HepG2 (cell line): ENCODE results near the gene FAM120B. TPM values are rescaled to one million over a fixed set of nuclear protein-coding genes. Genes with fewer than 3 reads are reported as not detected.

Experiments
- ARHGAP35 ChIP-seq: sonication (generic); formaldehyde crosslinking; IDR thresholded peaks from 2 replicates; pipeline ENCODE4 v1.9.0; 2022; ENCODE audit warnings: mild to moderate bottlenecking, inconsistent platforms, moderate library complexity, missing genetic modification reagents, borderline replicate concordance
- FOXA1 ChIP-seq, 2 experiments: fragments of 450-650 bp in 1 of 2; sonication (generic) in 1 of 2; formaldehyde crosslinking in 1 of 2; IDR thresholded peaks; 2 replicates each; pipeline versions ENCODE4 v1.4.0 to v1.6.1; 2016 to 2020; ENCODE audit warnings: missing genetic modification reagents in 1 of 2
- FOXP1 ChIP-seq, 2 experiments: fragments of 450-650 bp in 1 of 2; IDR thresholded peaks; 2 replicates each; pipeline ENCODE4 v1.6.1; 2017 to 2018; ENCODE audit warnings: antibody characterized with exemption in 1 of 2
- HNRNPL ChIP-seq: fragments of 200-400 bp; formaldehyde crosslinking; IDR thresholded peaks from 2 replicates; pipeline ENCODE4 v1.6.1; 2017; ENCODE audit warnings: mild to moderate bottlenecking, low read depth, low read length
- KLF13 ChIP-seq: sonication (generic); formaldehyde crosslinking; IDR thresholded peaks from 2 replicates; pipeline ENCODE4 v1.4.0; 2020; ENCODE audit warnings: mild to moderate bottlenecking, missing genetic modification reagents
- MTA3 ChIP-seq: sonication (generic); formaldehyde crosslinking; IDR thresholded peaks from 2 replicates; pipeline ENCODE4 v1.4.0; 2020; ENCODE audit warnings: missing genetic modification reagents
- NCOA2 ChIP-seq: sonication (generic); formaldehyde crosslinking; IDR thresholded peaks from 2 replicates; pipeline ENCODE4 v1.8.0; 2022; ENCODE audit warnings: inconsistent platforms
- NFE2L2 ChIP-seq: fragments of 150-350 bp; IDR thresholded peaks from 2 replicates; pipeline ENCODE4 v1.6.1; 2014; ENCODE audit warnings: low read length
- PHF20 ChIP-seq: sonication (generic); formaldehyde crosslinking; IDR thresholded peaks from 2 replicates; pipeline ENCODE4 v1.5.0; 2020; ENCODE audit warnings: mild to moderate bottlenecking, missing genetic modification reagents
- PTBP1 ChIP-seq: fragments of 200-400 bp; formaldehyde crosslinking; IDR thresholded peaks from 2 replicates; pipeline ENCODE4 v1.6.1; 2018; ENCODE audit warnings: low read length, low read depth; ENCODE audit not compliant: poor library complexity, severe bottlenecking
- SP5 ChIP-seq: IDR thresholded peaks from 2 replicates; pipeline ENCODE4 v1.6.1; 2016; ENCODE audit warnings: low read depth, borderline replicate concordance
- SRSF9 ChIP-seq: fragments of 200-400 bp; formaldehyde crosslinking; IDR thresholded peaks from 2 replicates; pipeline ENCODE4 v1.6.1; 2018; ENCODE audit warnings: borderline replicate concordance, mild to moderate bottlenecking, low read depth, low read length; ENCODE audit not compliant: insufficient read depth, poor library complexity, severe bottlenecking
- SYNCRIP ChIP-seq: fragments of 200-400 bp; formaldehyde crosslinking; IDR thresholded peaks from 2 replicates; pipeline ENCODE4 v1.6.1; 2018; ENCODE audit warnings: mild to moderate bottlenecking, low read depth, low read length; ENCODE audit not compliant: insufficient read depth
- ZEB1 ChIP-seq: IDR thresholded peaks from 2 replicates; pipeline ENCODE4 v1.6.1; 2012; ENCODE audit warnings: mild to moderate bottlenecking, low read depth, inconsistent platforms; ENCODE audit not compliant: insufficient replicate concordance
- ZKSCAN5 ChIP-seq: sonication (generic); formaldehyde crosslinking; IDR thresholded peaks from 2 replicates; pipeline ENCODE4 v1.5.1; 2020; ENCODE audit warnings: mild to moderate bottlenecking, missing genetic modification reagents
- ZNF138 ChIP-seq: sonication (generic); formaldehyde crosslinking; IDR thresholded peaks from 2 replicates; pipeline ENCODE4 v1.5.0; 2020; ENCODE audit warnings: mild to moderate bottlenecking, low read depth, missing genetic modification reagents
- ZNF143 ChIP-seq: sonication (generic); formaldehyde crosslinking; IDR thresholded peaks from 2 replicates; pipeline ENCODE4 v1.4.0; 2020; ENCODE audit warnings: missing genetic modification reagents
- ZNF230 ChIP-seq: sonication (generic); formaldehyde crosslinking; IDR thresholded peaks from 2 replicates; pipeline ENCODE4 v1.4.0; 2020; ENCODE audit warnings: mild to moderate bottlenecking, missing genetic modification reagents
- ZNF720 ChIP-seq: sonication (generic); formaldehyde crosslinking; IDR thresholded peaks from 2 replicates; pipeline ENCODE4 v1.4.0; 2020; ENCODE audit warnings: missing genetic modification reagents
- ZNF749 ChIP-seq: sonication (generic); formaldehyde crosslinking; IDR thresholded peaks from 2 replicates; pipeline ENCODE4 v1.8.0; 2022; ENCODE audit warnings: mild to moderate bottlenecking, missing genetic modification reagents, moderate library complexity, borderline replicate concordance
- ZNF781 ChIP-seq: sonication (generic); formaldehyde crosslinking; IDR thresholded peaks from 2 replicates; pipeline ENCODE4 v1.5.1; 2020; ENCODE audit warnings: borderline replicate concordance, mild to moderate bottlenecking, missing genetic modification reagents; ENCODE audit errors: not compliant biosample characterization
- polyA plus RNA-seq, 8 experiments: library from polyadenylated mRNA; depleted of rRNA in 3 of 8; stranded (reverse) in 7 of 8; unstranded in 1 of 8; fragments of >200 nt; fragmentation: Illumina TruSeq in 4 of 8; extraction: Trizol in 4 of 8; gene quantifications; 2 replicates each; pipeline versions ENCODE4 v1.2.1 to v1.2.3, GENCODE V29; 2011 to 2016; ENCODE audit warnings: low read depth in 4 of 8, missing spikeins in 1 of 8, mixed read lengths in 1 of 8; ENCODE audit not compliant: insufficient read depth in 1 of 8
- total RNA-seq, 5 experiments: library from RNA; depleted of rRNA; stranded (reverse); fragments of >200 nt; fragmentation: Illumina TruSeq; extraction: Trizol; gene quantifications; 2 replicates each; pipeline ENCODE4 v1.2.3, GENCODE V29; 2016; ENCODE audit warnings: low read depth in 1 of 5
- TF ChIP-seq, protein P1 (sequence below): sonication (generic); formaldehyde crosslinking; IDR thresholded peaks from 2 replicates; pipeline ENCODE4 v1.8.1; 2023; ENCODE audit warnings: missing genetic modification reagents, inconsistent platforms, borderline replicate concordance
- TF ChIP-seq, protein P2 (sequence below): sonication (generic); formaldehyde crosslinking; IDR thresholded peaks from 2 replicates; pipeline ENCODE4 v1.4.0; 2020; ENCODE audit warnings: missing genetic modification reagents
- TF ChIP-seq, protein P3 (sequence below): sonication (generic); formaldehyde crosslinking; IDR thresholded peaks from 2 replicates; pipeline ENCODE4 v1.4.0; 2020; ENCODE audit warnings: mild to moderate bottlenecking, missing genetic modification reagents

Gene FAM120B
- total and polyA plus RNA-seq, 2 of the 13 experiments (the other 11 are each of a cell fraction or from before 2014, with no cell fraction given) = 9.2 to 10.7 TPM

DNA sequence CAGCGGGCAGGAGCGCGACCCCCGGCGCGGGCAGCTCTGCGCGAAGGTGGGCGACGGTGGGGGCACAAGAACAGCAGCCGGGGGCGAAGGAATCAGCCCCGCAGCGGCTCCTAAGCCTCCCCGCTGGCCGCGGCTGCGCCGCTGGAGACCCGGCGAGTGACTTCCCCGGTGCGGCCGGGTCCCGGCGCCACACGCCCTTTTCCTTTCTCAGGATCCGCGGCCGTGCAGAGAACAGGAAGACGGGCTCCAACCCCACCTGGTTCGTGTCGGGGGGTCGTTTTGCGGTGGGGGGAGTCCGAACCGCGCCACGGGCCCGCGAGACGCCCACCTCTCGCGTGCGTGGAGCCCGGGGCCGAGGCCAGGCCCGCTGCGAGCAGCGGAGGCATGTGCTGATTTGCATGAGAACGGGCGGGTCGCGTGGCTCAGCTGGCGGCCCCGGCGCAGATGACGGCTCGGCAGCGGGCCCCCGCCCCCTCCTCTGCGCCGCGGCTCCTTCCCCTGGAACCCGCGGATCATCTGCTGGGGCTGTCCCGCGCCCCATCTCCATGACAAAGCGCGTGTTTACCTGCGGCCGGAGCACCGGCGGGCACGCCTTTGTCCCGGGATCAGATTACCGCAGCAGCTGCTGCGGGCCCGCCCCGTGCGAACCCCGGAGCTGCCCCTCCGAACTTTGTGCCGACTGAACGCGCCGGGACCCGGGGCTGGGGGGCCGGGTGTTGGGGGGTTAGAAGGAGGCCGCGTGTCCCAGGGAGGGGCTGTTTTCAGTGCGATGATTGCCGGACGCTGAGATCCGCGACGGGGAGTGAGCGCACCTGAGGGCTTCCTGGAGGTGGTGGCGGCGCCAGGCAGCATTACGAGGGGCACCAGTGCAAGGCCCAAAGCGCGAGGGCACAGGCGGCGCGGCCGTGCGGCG, 10.8 kb upstream of the FAM120B start (continued):
- TF ChIP-seq ZNF749 = no peak
- no peak; the same call in 1 of the 2 replicates for TF ChIP-seq NCOA2
- TF ChIP-seq MTA3 (CRISPR knock-in tag) = no peak
- no peak for TF ChIP-seq ZNF138 (CRISPR knock-in tag)
- TF ChIP-seq, protein P1, sequence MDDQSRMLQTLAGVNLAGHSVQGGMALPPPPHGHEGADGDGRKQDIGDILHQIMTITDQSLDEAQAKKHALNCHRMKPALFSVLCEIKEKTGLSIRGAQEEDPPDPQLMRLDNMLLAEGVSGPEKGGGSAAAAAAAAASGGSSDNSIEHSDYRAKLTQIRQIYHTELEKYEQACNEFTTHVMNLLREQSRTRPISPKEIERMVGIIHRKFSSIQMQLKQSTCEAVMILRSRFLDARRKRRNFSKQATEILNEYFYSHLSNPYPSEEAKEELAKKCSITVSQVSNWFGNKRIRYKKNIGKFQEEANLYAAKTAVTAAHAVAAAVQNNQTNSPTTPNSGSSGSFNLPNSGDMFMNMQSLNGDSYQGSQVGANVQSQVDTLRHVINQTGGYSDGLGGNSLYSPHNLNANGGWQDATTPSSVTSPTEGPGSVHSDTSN (CRISPR knock-in tag) = no peak
- TF ChIP-seq NFE2L2 = no peak
- TF ChIP-seq PHF20 (CRISPR knock-in tag) = no peak
- TF ChIP-seq, protein P2, sequence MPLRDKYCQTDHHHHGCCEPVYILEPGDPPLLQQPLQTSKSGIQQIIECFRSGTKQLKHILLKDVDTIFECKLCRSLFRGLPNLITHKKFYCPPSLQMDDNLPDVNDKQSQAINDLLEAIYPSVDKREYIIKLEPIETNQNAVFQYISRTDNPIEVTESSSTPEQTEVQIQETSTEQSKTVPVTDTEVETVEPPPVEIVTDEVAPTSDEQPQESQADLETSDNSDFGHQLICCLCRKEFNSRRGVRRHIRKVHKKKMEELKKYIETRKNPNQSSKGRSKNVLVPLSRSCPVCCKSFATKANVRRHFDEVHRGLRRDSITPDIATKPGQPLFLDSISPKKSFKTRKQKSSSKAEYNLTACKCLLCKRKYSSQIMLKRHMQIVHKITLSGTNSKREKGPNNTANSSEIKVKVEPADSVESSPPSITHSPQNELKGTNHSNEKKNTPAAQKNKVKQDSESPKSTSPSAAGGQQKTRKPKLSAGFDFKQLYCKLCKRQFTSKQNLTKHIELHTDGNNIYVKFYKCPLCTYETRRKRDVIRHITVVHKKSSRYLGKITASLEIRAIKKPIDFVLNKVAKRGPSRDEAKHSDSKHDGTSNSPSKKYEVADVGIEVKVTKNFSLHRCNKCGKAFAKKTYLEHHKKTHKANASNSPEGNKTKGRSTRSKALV (CRISPR knock-in tag) = peak; percentile 90
- TF ChIP-seq ZKSCAN5 (CRISPR knock-in tag) = no peak
- TF ChIP-seq PTBP1 = no peak
- peak; percentile 21; the same call in 1 of the 2 replicates for TF ChIP-seq SP5 (CRISPR knock-in tag)
- no peak for TF ChIP-seq HNRNPL
- no peak for TF ChIP-seq ZNF781
- TF ChIP-seq ZNF720 (CRISPR knock-in tag) = no peak
- TF ChIP-seq ARHGAP35 (CRISPR knock-in tag) = peak; percentile 50; the same call in 1 of the 2 replicates
- no peak for TF ChIP-seq SRSF9
- TF ChIP-seq SYNCRIP = no peak
- TF ChIP-seq ZEB1 = peak; percentile 65
- 0 out of 2 replicates have a peak, but pooled peaks have one; percentile 23 for TF ChIP-seq ZNF230
- no peak for TF ChIP-seq FOXP1 (IDR thresholded peaks at IDR 0.05)
- TF ChIP-seq FOXP1 (CRISPR knock-in tag; IDR thresholded peaks at IDR 0.05) = no peak
- TF ChIP-seq, protein P3, sequence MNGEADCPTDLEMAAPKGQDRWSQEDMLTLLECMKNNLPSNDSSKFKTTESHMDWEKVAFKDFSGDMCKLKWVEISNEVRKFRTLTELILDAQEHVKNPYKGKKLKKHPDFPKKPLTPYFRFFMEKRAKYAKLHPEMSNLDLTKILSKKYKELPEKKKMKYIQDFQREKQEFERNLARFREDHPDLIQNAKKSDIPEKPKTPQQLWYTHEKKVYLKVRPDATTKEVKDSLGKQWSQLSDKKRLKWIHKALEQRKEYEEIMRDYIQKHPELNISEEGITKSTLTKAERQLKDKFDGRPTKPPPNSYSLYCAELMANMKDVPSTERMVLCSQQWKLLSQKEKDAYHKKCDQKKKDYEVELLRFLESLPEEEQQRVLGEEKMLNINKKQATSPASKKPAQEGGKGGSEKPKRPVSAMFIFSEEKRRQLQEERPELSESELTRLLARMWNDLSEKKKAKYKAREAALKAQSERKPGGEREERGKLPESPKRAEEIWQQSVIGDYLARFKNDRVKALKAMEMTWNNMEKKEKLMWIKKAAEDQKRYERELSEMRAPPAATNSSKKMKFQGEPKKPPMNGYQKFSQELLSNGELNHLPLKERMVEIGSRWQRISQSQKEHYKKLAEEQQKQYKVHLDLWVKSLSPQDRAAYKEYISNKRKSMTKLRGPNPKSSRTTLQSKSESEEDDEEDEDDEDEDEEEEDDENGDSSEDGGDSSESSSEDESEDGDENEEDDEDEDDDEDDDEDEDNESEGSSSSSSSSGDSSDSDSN = peak; percentile 62; the same call in 1 of the 2 replicates
- no peak for TF ChIP-seq KLF13
- no peak for TF ChIP-seq FOXA1 (IDR thresholded peaks at IDR 0.05)
- TF ChIP-seq FOXA1 (CRISPR knock-in tag; IDR thresholded peaks at IDR 0.05) = peak; percentile 64
- no peak for TF ChIP-seq ZNF143 (CRISPR knock-in tag)
